PC-9 (cell line): Measurements from ENCODE around the gene ITPKC. TPM values are rescaled to one million over a fixed set of nuclear protein-coding genes. Genes with fewer than 3 reads are reported as not detected.

Source experiments
- BruUV-seq: library from RNA; stranded (reverse); fragments of 400-500 nt; replicated peaks from 2 replicates; lab custom pipeline; 2021; lab: Mats Ljungman, UMichigan
- CTCF ChIA-PET: fragments of 300-600 bp; sonication (Branson Sonifier 250); formaldehyde crosslinking; loops from one replicate; lab custom pipeline; 2022; ENCODE audit warnings: antibody characterized with exemption; lab: Charles Lee
- POLR2A ChIA-PET: fragments of 300-600 bp; sonication (Branson Sonifier 250); formaldehyde crosslinking; loops from one replicate; lab custom pipeline; 2022; ENCODE audit warnings: antibody characterized with exemption; ENCODE audit not compliant: unreplicated experiment; lab: Charles Lee
- DNase-seq, 2 experiments: peaks; one replicate each; pipeline versions ENCODE4 v3.0.0 to v3.0.0-alpha.2; 2015 to 2022; ENCODE audit warnings: mixed read lengths in 1 of 2
- H2AFZ ChIP-seq: fragments of 200-600 bp; sonication (generic); 2 replicates; pipeline ENCODE4 v1.8.1; 2017; ENCODE audit warnings: antibody characterized with exemption
- H3F3A ChIP-seq: fragments of 200-600 bp; sonication (generic); 2 replicates; pipeline ENCODE4 v1.8.1; 2017; ENCODE audit warnings: antibody characterized with exemption, mild to moderate bottlenecking, low read depth; ENCODE audit not compliant: insufficient read depth
- H3K27ac ChIP-seq: fragments of 200-600 bp; sonication (generic); 2 replicates; pipeline ENCODE4 v1.6.1; 2016; ENCODE audit warnings: mixed run types
- H3K27me3 ChIP-seq: fragments of 200-600 bp; sonication (generic); 2 replicates; pipeline ENCODE4 v1.6.1; 2016; ENCODE audit warnings: low read depth, mixed run types; ENCODE audit not compliant: insufficient read depth
- H3K36me3 ChIP-seq: fragments of 200-600 bp; sonication (generic); 2 replicates; pipeline ENCODE4 v1.6.1; 2016; ENCODE audit warnings: low read depth, mixed run types
- H3K4me1 ChIP-seq: fragments of 200-600 bp; sonication (generic); replicated peaks from 2 replicates; pipeline ENCODE4 v1.6.1; 2016; ENCODE audit warnings: mixed run types; ENCODE audit not compliant: insufficient read depth
- H3K4me2 ChIP-seq: fragments of 200-600 bp; sonication (generic); 2 replicates; pipeline ENCODE4 v1.6.1; 2017; ENCODE audit warnings: mixed run types
- H3K4me3 ChIP-seq: fragments of 200-600 bp; sonication (generic); 2 replicates; pipeline ENCODE4 v1.6.1; 2016; ENCODE audit warnings: mixed run types
- H3K79me2 ChIP-seq: fragments of 200-600 bp; sonication (generic); 2 replicates; pipeline ENCODE4 v1.6.1; 2017; ENCODE audit warnings: low read depth, mixed run types
- H3K9me2 ChIP-seq: fragments of 200-600 bp; sonication (generic); 2 replicates; pipeline ENCODE4 v1.8.1; 2017; ENCODE audit warnings: mild to moderate bottlenecking; ENCODE audit not compliant: insufficient read depth
- H3K9me3 ChIP-seq: fragments of 200-600 bp; sonication (generic); 2 replicates; pipeline ENCODE4 v1.8.1; 2016; ENCODE audit warnings: low read depth; ENCODE audit not compliant: insufficient read depth
- H4K20me1 ChIP-seq: fragments of 200-600 bp; sonication (generic); 2 replicates; pipeline ENCODE4 v1.8.1; 2017; ENCODE audit not compliant: insufficient read depth
- EZH2 ChIP-seq: fragments of 200-600 bp; sonication (generic); IDR thresholded peaks from 2 replicates; pipeline ENCODE4 v1.8.0; 2017; ENCODE audit warnings: antibody characterized with exemption, low read depth
- intact Hi-C: fragments of 100-400 bp; cut with micrococcal nuclease; formaldehyde crosslinking; loops from one replicate; pipeline ENCODE4 v1.10.0; 2022; ENCODE audit not compliant: unreplicated experiment
- total RNA-seq: library from RNA; stranded (reverse); gene quantifications from 2 replicates; pipeline ENCODE4 v1.2.3, GENCODE V29; 2021
- TF ChIP-seq, protein P1 (sequence below): fragments of 200-600 bp; sonication (generic); conservative IDR thresholded peaks from 2 replicates; pipeline ENCODE4 v1.6.1; 2017; ENCODE audit warnings: mixed run types, antibody characterized with exemption, mild to moderate bottlenecking, moderate library complexity

ITPKC gene
- total RNA-seq, 1 experiment from 2014 or later: 17.6 TPM

DNA sequence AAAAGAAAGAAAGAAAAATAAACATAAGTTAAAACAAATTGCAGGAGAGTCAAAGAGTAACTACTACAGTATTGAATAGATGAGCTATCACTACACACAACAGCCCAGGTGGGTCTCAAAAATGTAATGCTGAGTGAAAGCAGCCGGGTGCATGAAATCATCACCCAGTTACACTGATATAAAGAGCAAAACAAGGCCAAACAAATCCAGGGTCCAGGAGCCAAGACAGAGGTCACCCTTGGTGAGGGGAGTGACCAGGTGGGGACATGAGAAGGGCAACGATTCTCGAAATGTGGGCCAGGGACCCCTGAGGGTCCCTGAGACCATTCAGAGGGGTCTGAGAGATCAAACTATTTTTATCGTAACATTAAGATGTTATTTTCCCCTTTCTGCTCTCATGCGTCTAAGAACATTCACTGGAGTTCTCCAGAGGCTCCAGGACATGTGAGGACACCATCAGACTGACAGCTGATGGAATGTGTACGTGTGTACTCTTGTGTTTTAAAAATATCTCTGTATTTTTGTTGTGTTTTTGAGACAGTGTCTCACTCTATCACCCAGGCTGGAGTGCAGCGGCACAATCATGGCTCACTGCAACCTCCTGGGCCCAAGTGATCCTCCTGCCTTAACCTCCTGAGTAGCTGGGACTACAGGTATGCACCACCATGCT lies 10.8 kb upstream of the ITPKC start:
- Histone ChIP-seq H3K4me1 (no peaks in the 10 kb centered on the region), H3K27me3 (no peaks in the 10 kb centered on the region), H3K27ac (no peak overlapping the region), H3K9me2 (no peaks in the 10 kb centered on the region), H3K4me2 (no peak overlapping the region), H3K79me2 (no peaks in the 10 kb centered on the region), H3F3A (no peaks in the 10 kb centered on the region), H3K4me3 (no peak overlapping the region), H3K36me3 (0 out of 2 replicates have a peak, but pooled peaks cover 5% of the 10 kb centered on the region), H2AFZ (no peak overlapping the region), H4K20me1 (no peaks in the 10 kb centered on the region), H3K9me3 (no peaks in the 10 kb centered on the region)
- TF ChIP-seq, protein P1, sequence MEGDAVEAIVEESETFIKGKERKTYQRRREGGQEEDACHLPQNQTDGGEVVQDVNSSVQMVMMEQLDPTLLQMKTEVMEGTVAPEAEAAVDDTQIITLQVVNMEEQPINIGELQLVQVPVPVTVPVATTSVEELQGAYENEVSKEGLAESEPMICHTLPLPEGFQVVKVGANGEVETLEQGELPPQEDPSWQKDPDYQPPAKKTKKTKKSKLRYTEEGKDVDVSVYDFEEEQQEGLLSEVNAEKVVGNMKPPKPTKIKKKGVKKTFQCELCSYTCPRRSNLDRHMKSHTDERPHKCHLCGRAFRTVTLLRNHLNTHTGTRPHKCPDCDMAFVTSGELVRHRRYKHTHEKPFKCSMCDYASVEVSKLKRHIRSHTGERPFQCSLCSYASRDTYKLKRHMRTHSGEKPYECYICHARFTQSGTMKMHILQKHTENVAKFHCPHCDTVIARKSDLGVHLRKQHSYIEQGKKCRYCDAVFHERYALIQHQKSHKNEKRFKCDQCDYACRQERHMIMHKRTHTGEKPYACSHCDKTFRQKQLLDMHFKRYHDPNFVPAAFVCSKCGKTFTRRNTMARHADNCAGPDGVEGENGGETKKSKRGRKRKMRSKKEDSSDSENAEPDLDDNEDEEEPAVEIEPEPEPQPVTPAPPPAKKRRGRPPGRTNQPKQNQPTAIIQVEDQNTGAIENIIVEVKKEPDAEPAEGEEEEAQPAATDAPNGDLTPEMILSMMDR: no peak
- no peak for TF ChIP-seq EZH2
- POLR2A ChIA-PET: interaction anchor here (0.7 kb wide), 1 partner anchor 463 kb away, joined by 5 read pairs; no protein-coding TSS in a partner anchor
- intact Hi-C loops: no loop called here
- DNase-seq: no peak
- CTCF ChIA-PET: no interaction called here
- no TSS peak for BruUV-seq

DNA sequence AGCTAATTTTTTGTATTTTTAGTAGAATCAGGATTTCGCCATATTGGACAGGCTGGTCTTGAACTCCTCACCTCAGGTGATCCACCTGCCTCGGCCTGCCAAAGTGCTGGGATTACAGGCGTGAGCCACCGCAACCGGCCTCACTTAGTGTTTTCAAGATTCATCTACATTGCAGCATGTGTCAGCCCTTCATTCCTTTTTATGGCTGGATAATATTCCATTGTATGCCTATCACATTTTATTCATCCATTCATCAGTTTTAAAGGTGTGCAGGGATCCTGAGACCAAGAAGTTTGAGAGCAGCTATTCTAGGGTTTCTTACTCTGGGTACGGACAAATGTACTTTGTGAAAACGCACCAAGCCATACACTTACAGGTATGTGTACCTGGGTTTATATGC lies 9.3 kb upstream of the ITPKC start:
- H3K4me1 ChIP-seq: no peaks in the 10 kb centered on the region
- H3F3A ChIP-seq: no peaks in the 10 kb centered on the region
- DNase-seq: no peak
- BruUV-seq: no TSS peak
- H3K27me3 ChIP-seq: no peaks in the 10 kb centered on the region
- no peaks in the 10 kb centered on the region for H3K9me3 ChIP-seq
- TF ChIP-seq EZH2: no peak
- TF ChIP-seq, protein P1: no peak
- no peak overlapping the region for H3K4me3 ChIP-seq
- intact Hi-C loops: no loop called here
- H2AFZ ChIP-seq: no peak overlapping the region
- no peaks in the 10 kb centered on the region for H3K9me2 ChIP-seq
- ChIA-PET POLR2A (no interaction called here), CTCF (no interaction called here)
- no peaks in the 10 kb centered on the region for H3K79me2 ChIP-seq
- H4K20me1 ChIP-seq: no peaks in the 10 kb centered on the region
- H3K36me3 ChIP-seq: 0 out of 2 replicates have a peak, but pooled peaks cover 8% of the 10 kb centered on the region
- no peak overlapping the region for H3K27ac ChIP-seq
- H3K4me2 ChIP-seq: no peak overlapping the region

DNA sequence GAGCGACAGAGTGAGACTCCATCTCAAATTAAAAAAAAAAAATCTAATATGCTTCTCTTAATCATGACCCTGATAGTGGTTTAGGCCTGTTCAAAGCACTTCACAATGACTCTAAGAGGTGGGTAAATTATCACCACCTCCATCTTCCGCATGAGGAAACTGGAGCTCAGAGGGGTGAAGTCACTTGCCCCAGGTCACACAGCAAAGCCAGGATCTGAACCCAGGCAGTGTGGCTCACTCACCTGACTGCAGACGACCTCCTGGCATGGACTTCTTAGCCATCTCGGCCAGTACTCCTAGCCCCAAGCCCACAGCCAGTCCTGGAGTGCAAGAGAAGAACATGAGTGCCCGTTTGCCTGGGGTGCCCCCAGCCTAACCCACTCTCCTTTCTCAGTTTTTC lies 7.1 kb upstream of the ITPKC start:
- Histone ChIP-seq H3F3A (no peaks in the 10 kb centered on the region), H2AFZ (no peak overlapping the region), H3K36me3 (0 out of 2 replicates have a peak, but pooled peaks cover 11% of the 10 kb centered on the region), H3K27ac (no peak overlapping the region), H4K20me1 (no peaks in the 10 kb centered on the region), H3K9me2 (no peaks in the 10 kb centered on the region), H3K4me3 (no peak overlapping the region), H3K4me1 (peaks cover 6% of the 10 kb centered on the region; the same call in 1 of the 2 replicates), H3K27me3 (no peaks in the 10 kb centered on the region), H3K9me3 (no peaks in the 10 kb centered on the region), H3K4me2 (no peak overlapping the region), H3K79me2 (no peaks in the 10 kb centered on the region)
- CTCF ChIA-PET: no interaction called here
- BruUV-seq: no TSS peak
- TF ChIP-seq EZH2: no peak
- intact Hi-C loops: no loop called here
- DNase-seq: no peak
- POLR2A ChIA-PET: no interaction called here
